ENCODE measurements around the gene SRGAP1. TPM values are rescaled to one million over a fixed set of nuclear protein-coding genes. Genes with fewer than 3 reads are reported as not detected.

Gene SRGAP1
- total RNA-seq, 1 donor from 2014 or later: 7.4 TPM

DNA sequence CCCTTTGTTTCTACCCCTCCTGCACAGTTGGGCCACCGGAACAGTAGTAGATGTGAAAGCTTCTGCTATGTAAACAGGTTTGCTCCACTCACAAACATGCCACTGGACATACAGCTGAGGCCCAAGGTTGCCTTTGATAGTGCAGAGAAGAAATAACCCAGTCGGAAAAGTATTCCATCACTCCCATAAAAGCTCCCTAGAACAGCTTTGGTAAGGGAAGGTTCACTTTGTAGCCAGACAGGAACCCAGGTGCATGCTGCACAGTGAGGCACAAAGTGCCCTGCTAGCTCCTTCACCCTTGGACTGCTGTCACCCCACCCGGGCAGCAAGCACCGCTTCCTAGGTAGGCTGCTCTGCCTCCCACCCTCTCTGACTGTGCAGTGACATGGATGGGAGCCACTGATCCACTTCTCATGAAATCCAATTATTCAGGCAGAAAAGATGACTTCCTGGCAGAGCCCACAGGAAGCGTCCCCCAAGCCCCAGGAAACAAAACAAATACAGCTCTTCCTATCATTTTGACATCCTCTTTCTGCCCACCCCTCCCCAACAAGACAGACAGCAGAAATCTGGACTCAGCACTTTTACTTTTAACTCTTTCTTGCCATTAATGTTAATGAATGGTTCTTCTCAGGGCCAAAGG, 100.2 kb downstream of the SRGAP1 start:
- H3K36me3 ChIP-seq: no peaks in the 10 kb centered on the region
- intact Hi-C loops (cut with DNase I): no loop called here
- H3K27ac ChIP-seq: no peak overlapping the region
- TF ChIP-seq POLR2A (IDR thresholded peaks at IDR 0.05) (no peak), POLR2AphosphoS5 (IDR thresholded peaks at IDR 0.05; ENCODE audit: insufficient read depth in 1 of 2, low read depth in 1 of 2) (no peak)
- TF ChIP-seq, protein P1, sequence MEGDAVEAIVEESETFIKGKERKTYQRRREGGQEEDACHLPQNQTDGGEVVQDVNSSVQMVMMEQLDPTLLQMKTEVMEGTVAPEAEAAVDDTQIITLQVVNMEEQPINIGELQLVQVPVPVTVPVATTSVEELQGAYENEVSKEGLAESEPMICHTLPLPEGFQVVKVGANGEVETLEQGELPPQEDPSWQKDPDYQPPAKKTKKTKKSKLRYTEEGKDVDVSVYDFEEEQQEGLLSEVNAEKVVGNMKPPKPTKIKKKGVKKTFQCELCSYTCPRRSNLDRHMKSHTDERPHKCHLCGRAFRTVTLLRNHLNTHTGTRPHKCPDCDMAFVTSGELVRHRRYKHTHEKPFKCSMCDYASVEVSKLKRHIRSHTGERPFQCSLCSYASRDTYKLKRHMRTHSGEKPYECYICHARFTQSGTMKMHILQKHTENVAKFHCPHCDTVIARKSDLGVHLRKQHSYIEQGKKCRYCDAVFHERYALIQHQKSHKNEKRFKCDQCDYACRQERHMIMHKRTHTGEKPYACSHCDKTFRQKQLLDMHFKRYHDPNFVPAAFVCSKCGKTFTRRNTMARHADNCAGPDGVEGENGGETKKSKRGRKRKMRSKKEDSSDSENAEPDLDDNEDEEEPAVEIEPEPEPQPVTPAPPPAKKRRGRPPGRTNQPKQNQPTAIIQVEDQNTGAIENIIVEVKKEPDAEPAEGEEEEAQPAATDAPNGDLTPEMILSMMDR (IDR thresholded peaks at IDR 0.05): no peak
- H3K4me3 ChIP-seq: no peak overlapping the region
- no peaks in the 10 kb centered on the region for H3K9me3 ChIP-seq
- no peaks in the 10 kb centered on the region for H3K27me3 ChIP-seq
- DNase-seq (ENCODE audit: extremely low spot score in 2 of 2): no peak
- no peaks in the 10 kb centered on the region for H3K4me1 ChIP-seq

DNA sequence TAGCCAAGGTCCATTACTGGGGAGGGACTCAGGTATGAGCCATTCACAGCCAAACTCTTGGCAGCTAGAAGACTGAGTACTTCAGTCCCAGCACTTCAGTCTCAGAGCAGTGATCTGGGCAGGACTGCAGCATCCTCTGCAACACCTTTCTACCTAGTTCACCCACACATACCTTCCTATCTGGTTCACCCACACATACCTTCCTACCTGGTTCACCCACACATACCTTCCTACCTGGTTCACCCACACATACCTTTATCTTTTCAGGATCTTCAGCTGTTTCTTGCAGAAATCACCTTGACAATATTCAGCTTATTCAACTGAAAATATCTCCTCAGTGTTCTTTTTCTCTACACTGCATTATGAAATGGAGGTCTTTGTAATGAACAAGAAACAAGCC, 101.3 kb downstream of the SRGAP1 start:
- Histone ChIP-seq H3K4me3 (no peak overlapping the region), H3K27ac (no peak overlapping the region), H3K36me3 (no peaks in the 10 kb centered on the region), H3K9me3 (no peaks in the 10 kb centered on the region), H3K4me1 (peaks cover 7% of the 10 kb centered on the region), H3K27me3 (no peaks in the 10 kb centered on the region)
- intact Hi-C loops (cut with DNase I): no loop called here
- TF ChIP-seq POLR2A (IDR thresholded peaks at IDR 0.05) (no peak), POLR2AphosphoS5 (IDR thresholded peaks at IDR 0.05; ENCODE audit: insufficient read depth in 1 of 2, low read depth in 1 of 2) (no peak)
- TF ChIP-seq, protein P1 (IDR thresholded peaks at IDR 0.05): no peak
- no peak for DNase-seq (ENCODE audit: extremely low spot score in 2 of 2)

DNA sequence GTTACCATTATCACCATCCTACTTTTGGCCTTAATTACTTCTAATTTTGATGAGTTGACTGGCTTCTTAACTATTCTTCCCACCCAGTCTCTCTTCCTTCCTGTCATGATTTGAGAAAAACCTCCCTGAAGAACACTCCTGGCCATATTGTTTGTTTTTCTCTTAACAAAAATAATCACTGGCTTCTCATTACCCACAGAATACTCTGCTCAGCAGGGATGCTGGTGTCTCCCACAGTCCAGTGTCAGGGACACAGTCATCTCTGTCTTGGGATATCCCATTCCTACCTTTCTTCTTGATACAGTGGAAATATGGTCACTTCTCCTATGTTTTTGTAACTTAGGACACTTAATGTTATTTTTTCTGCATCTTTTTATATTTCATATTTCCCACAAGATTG, 103.7 kb downstream of the SRGAP1 start:
- Histone ChIP-seq H3K4me1 (peaks cover 7% of the 10 kb centered on the region), H3K4me3 (no peak overlapping the region), H3K9me3 (no peaks in the 10 kb centered on the region), H3K36me3 (no peaks in the 10 kb centered on the region), H3K27me3 (no peaks in the 10 kb centered on the region), H3K27ac (no peak overlapping the region)
- DNase-seq (ENCODE audit: extremely low spot score in 2 of 2): no peak
- no peak for TF ChIP-seq POLR2AphosphoS5 (IDR thresholded peaks at IDR 0.05; ENCODE audit: insufficient read depth in 1 of 2, low read depth in 1 of 2)
- TF ChIP-seq, protein P1 (IDR thresholded peaks at IDR 0.05): no peak
- TF ChIP-seq POLR2A (IDR thresholded peaks at IDR 0.05): no peak
- intact Hi-C loops (cut with DNase I): no loop called here

DNA sequence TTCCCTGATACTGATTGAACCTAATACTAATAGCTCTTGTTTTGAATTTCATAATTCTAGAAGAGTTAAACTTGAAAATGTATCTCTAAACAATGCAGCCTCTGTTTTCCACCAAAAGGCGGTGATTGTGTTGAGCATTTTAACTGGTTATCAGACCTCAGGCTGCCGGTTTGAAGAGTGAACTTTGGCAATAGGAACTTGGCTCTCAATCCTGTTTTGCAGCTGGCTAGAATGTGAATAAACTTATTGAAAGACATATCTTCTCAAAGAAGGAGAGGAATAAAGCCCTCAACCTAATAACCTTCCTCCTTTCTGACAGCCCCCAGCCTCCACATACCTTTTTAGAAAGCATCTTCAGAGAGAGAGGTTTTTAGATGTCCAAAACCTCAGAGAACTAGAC, 105.4 kb downstream of the SRGAP1 start:
- no peaks in the 10 kb centered on the region for H3K27me3 ChIP-seq
- TF ChIP-seq POLR2AphosphoS5 (IDR thresholded peaks at IDR 0.05; ENCODE audit: insufficient read depth in 1 of 2, low read depth in 1 of 2) (no peak), POLR2A (IDR thresholded peaks at IDR 0.05) (no peak)
- TF ChIP-seq, protein P1 (IDR thresholded peaks at IDR 0.05): no peak
- no peaks in the 10 kb centered on the region for H3K9me3 ChIP-seq
- no peak for DNase-seq (ENCODE audit: extremely low spot score in 2 of 2)
- no peaks in the 10 kb centered on the region for H3K36me3 ChIP-seq
- no peak overlapping the region for H3K4me3 ChIP-seq
- peaks cover 9% of the 10 kb centered on the region for H3K4me1 ChIP-seq
- H3K27ac ChIP-seq: peak overlapping the region; percentile 28
- intact Hi-C loops (cut with DNase I): no loop called here

DNA sequence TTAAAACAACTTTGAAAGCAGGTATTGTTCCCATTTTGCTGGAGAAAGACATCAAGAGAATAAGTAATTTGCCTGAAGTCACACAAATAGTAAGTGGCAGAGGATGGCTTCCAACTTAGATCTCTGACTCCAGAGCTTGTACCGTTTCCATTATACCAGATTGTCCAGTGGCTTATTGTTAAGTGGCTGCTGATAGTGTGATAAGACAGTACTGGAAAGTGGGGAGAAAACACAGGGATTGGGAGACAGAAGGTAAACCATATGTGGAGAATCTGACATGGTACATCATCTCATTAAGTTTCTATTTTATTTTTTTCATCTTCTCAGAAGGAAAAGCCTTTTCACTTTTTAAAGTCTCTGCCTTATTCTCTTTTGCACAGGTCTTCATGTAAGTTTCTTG, 108.5 kb downstream of the SRGAP1 start:
- no peak for DNase-seq (ENCODE audit: extremely low spot score in 2 of 2)
- H3K27me3 ChIP-seq: no peaks in the 10 kb centered on the region
- H3K4me3 ChIP-seq: no peak overlapping the region
- TF ChIP-seq, protein P1 (IDR thresholded peaks at IDR 0.05): no peak
- TF ChIP-seq POLR2AphosphoS5 (IDR thresholded peaks at IDR 0.05; ENCODE audit: insufficient read depth in 1 of 2, low read depth in 1 of 2): no peak
- TF ChIP-seq POLR2A (IDR thresholded peaks at IDR 0.05): no peak
- H3K4me1 ChIP-seq: peaks cover 18% of the 10 kb centered on the region
- H3K27ac ChIP-seq: no peak overlapping the region
- intact Hi-C loops (cut with DNase I): no loop called here
- no peaks in the 10 kb centered on the region for H3K9me3 ChIP-seq
- no peaks in the 10 kb centered on the region for H3K36me3 ChIP-seq

All from vagina (tissue), 2 donors.